ENCODE results near the gene FARP1.
A peak's percentile ranks its signal among the peaks of the same experiment; 100 is the strongest.

The FARP1 gene

GRCh38 chr13:98436233-98436910 is 293.5 kb downstream of the FARP1 start:
- H3K36me3 Mint-ChIP-seq, result no peaks in the 10 kb centered on the region
- no peak for ATAC-seq

GRCh38 chr13:98438246-98439125 is 295.6 kb downstream of the FARP1 start:
- Mint-ChIP-seq H3K4me3 (no peak overlapping the region), H3K4me1 (no peaks in the 10 kb centered on the region), H3K27ac (no peak overlapping the region), H3K36me3 (peaks cover 15% of the 10 kb centered on the region), H3K9me3 (no peaks in the 10 kb centered on the region)
- ATAC-seq, result no peak
- no peak for DNase-seq (ENCODE audit: low spot score in 2 of 2)

More at GRCh38 chr13:98436233-98436910, 293.5 kb downstream of the FARP1 start:
- Mint-ChIP-seq H3K4me3 (no peak overlapping the region), H3K27ac (no peak overlapping the region), H3K9me3 (no peaks in the 10 kb centered on the region), H3K4me1 (no peaks in the 10 kb centered on the region)
- no peak for DNase-seq (ENCODE audit: low spot score in 2 of 2)

- ATAC-seq (no peak), DNase-seq (ENCODE audit: low spot score in 2 of 2) (no peak)
- Mint-ChIP-seq H3K4me1 (peaks cover 4% of the 10 kb centered on the region), H3K9me3 (no peaks in the 10 kb centered on the region), H3K4me3 (no peak overlapping the region), H3K27ac (no peak overlapping the region), H3K36me3 (peaks cover 23% of the 10 kb centered on the region)
Observed at GRCh38 chr13:98439126-98439828, 296.4 kb downstream of the FARP1 start.

GRCh38 chr13:98439896-98440295 is 297.0 kb downstream of the FARP1 start:
- H3K9me3 Mint-ChIP-seq, result no peaks in the 10 kb centered on the region
- DNase-seq (ENCODE audit: low spot score in 2 of 2) (no peak), ATAC-seq (no peak)

GRCh38 chr13:98440390-98441055 is 297.6 kb downstream of the FARP1 start:
- Mint-ChIP-seq H3K9me3 (no peaks in the 10 kb centered on the region), H3K4me1 (peaks cover 9% of the 10 kb centered on the region), H3K27ac (no peak overlapping the region), H3K4me3 (no peak overlapping the region), H3K36me3 (peaks cover 35% of the 10 kb centered on the region)
- no peak for ATAC-seq
- no peak for DNase-seq (ENCODE audit: low spot score in 2 of 2)

More at GRCh38 chr13:98439896-98440295, 297.0 kb downstream of the FARP1 start:
- Mint-ChIP-seq H3K27ac (no peak overlapping the region), H3K36me3 (peaks cover 29% of the 10 kb centered on the region), H3K4me1 (peaks cover 5% of the 10 kb centered on the region), H3K4me3 (no peak overlapping the region)

- Mint-ChIP-seq H3K36me3 (peaks cover 42% of the 10 kb centered on the region), H3K27ac (peak overlapping the region; percentile 48), H3K4me1 (peaks cover 11% of the 10 kb centered on the region), H3K4me3 (no peak overlapping the region), H3K9me3 (no peaks in the 10 kb centered on the region)
- ATAC-seq, result no peak
- DNase-seq (ENCODE audit: low spot score in 2 of 2), result no peak
Observed at GRCh38 chr13:98441056-98441676, 298.3 kb downstream of the FARP1 start.

GRCh38 chr13:98442391-98443230 is 299.7 kb downstream of the FARP1 start:
- DNase-seq (ENCODE audit: low spot score in 2 of 2), result no peak
- Mint-ChIP-seq H3K4me1 (peaks cover 11% of the 10 kb centered on the region), H3K4me3 (no peak overlapping the region), H3K27ac (peak overlapping the region; percentile 82), H3K36me3 (peaks cover 56% of the 10 kb centered on the region), H3K9me3 (no peaks in the 10 kb centered on the region)
- ATAC-seq, result no peak

- H3K4me3 Mint-ChIP-seq, result no peak overlapping the region
- H3K4me1 Mint-ChIP-seq, result peaks cover 15% of the 10 kb centered on the region
- DNase-seq (ENCODE audit: low spot score in 2 of 2) (no peak), ATAC-seq (no peak)
- H3K27ac Mint-ChIP-seq, result peak overlapping the region; percentile 82
- no peaks in the 10 kb centered on the region for H3K9me3 Mint-ChIP-seq
- peaks cover 63% of the 10 kb centered on the region for H3K36me3 Mint-ChIP-seq
Observed at GRCh38 chr13:98443329-98443728, 300.4 kb downstream of the FARP1 start.

GRCh38 chr13:98443800-98444325 is 301.0 kb downstream of the FARP1 start:
- ATAC-seq (no peak), DNase-seq (ENCODE audit: low spot score in 2 of 2) (no peak)
- Mint-ChIP-seq H3K27ac (peak overlapping the region; percentile 82), H3K4me1 (peaks cover 18% of the 10 kb centered on the region), H3K36me3 (peaks cover 69% of the 10 kb centered on the region), H3K4me3 (no peak overlapping the region), H3K9me3 (no peaks in the 10 kb centered on the region)

GRCh38 chr13:98444381-98444780 is 301.5 kb downstream of the FARP1 start:
- Mint-ChIP-seq H3K36me3 (peaks cover 74% of the 10 kb centered on the region), H3K4me3 (no peak overlapping the region), H3K9me3 (no peaks in the 10 kb centered on the region), H3K4me1 (peaks cover 22% of the 10 kb centered on the region), H3K27ac (peak overlapping the region; percentile 72)
- ATAC-seq (no peak), DNase-seq (ENCODE audit: low spot score in 2 of 2) (no peak)

GRCh38 chr13:98445340-98446233 is 302.7 kb downstream of the FARP1 start:
- H3K9me3 Mint-ChIP-seq, result no peaks in the 10 kb centered on the region
- peak; percentile 86 for ATAC-seq
- DNase-seq (ENCODE audit: low spot score in 2 of 2), result peak; percentile 78 to 89
- H3K27ac Mint-ChIP-seq, result peak overlapping the region; percentile 74
- H3K4me1 Mint-ChIP-seq, result peaks cover 24% of the 10 kb centered on the region
- no peak overlapping the region for H3K4me3 Mint-ChIP-seq
- peaks cover 85% of the 10 kb centered on the region for H3K36me3 Mint-ChIP-seq

GRCh38 chr13:98446234-98446621 is 303.3 kb downstream of the FARP1 start:
- ATAC-seq, result no peak
- peak overlapping the region; percentile 74 for H3K27ac Mint-ChIP-seq
- peaks cover 28% of the 10 kb centered on the region for H3K4me1 Mint-ChIP-seq
- DNase-seq (ENCODE audit: low spot score in 2 of 2), result no peak
- no peak overlapping the region for H3K4me3 Mint-ChIP-seq
- peaks cover 91% of the 10 kb centered on the region for H3K36me3 Mint-ChIP-seq
- no peaks in the 10 kb centered on the region for H3K9me3 Mint-ChIP-seq

GRCh38 chr13:98447130-98447529 is 304.2 kb downstream of the FARP1 start:
- H3K27ac Mint-ChIP-seq, result peak overlapping the region; percentile 74
- no peaks in the 10 kb centered on the region for H3K9me3 Mint-ChIP-seq
- H3K4me3 Mint-ChIP-seq, result no peak overlapping the region
- ATAC-seq (no peak), DNase-seq (ENCODE audit: low spot score in 2 of 2) (no peak)
- H3K4me1 Mint-ChIP-seq, result peaks cover 37% of the 10 kb centered on the region
- H3K36me3 Mint-ChIP-seq, result peaks cover 97% of the 10 kb centered on the region

Data from stimulated activated effector memory CD8-positive, alpha-beta T cell treated with anti-CD3 and anti-CD28 coated beads, Interleukin-12 subunit alpha, Interleukin-12 subunit beta, amount 100 ng/mL, for 72 hours (primary cell).